Stimulated activated effector memory CD8-positive, alpha-beta T cell treated with anti-CD3 and anti-CD28 coated beads, Interleukin-12 subunit alpha, Interleukin-12 subunit beta, amount 100 ng/mL, for 72 hours (primary cell): ENCODE data around the gene INPP4A.

ENCODE experiments used
- ATAC-seq: fragments of 150-1000 bp; cut with Tn5 transposase; 2 replicates; pipeline ENCODE4 v1.10.0; 2021
- DNase-seq, 2 donors: peaks; one replicate each; pipeline ENCODE4 v3.0.0; 2021 to 2022; ENCODE audit warnings: low spot score in 2 of 2
- H3K27ac Mint-ChIP-seq: one replicate; pipeline ENCODE4 v1.8.0; 2022; ENCODE audit warnings: mild to moderate bottlenecking, mixed read lengths
- H3K36me3 Mint-ChIP-seq: one replicate; pipeline ENCODE4 v1.8.0; 2022; ENCODE audit warnings: mild to moderate bottlenecking, mixed read lengths
- H3K4me1 Mint-ChIP-seq: one replicate; pipeline ENCODE4 v1.8.0; 2022; ENCODE audit warnings: mixed read lengths
- H3K4me3 Mint-ChIP-seq: one replicate; pipeline ENCODE4 v1.8.0; 2022; ENCODE audit warnings: mild to moderate bottlenecking, mixed read lengths
- H3K9me3 Mint-ChIP-seq: one replicate; pipeline ENCODE4 v1.8.0; 2022; ENCODE audit warnings: mixed read lengths

The INPP4A gene

DNA sequence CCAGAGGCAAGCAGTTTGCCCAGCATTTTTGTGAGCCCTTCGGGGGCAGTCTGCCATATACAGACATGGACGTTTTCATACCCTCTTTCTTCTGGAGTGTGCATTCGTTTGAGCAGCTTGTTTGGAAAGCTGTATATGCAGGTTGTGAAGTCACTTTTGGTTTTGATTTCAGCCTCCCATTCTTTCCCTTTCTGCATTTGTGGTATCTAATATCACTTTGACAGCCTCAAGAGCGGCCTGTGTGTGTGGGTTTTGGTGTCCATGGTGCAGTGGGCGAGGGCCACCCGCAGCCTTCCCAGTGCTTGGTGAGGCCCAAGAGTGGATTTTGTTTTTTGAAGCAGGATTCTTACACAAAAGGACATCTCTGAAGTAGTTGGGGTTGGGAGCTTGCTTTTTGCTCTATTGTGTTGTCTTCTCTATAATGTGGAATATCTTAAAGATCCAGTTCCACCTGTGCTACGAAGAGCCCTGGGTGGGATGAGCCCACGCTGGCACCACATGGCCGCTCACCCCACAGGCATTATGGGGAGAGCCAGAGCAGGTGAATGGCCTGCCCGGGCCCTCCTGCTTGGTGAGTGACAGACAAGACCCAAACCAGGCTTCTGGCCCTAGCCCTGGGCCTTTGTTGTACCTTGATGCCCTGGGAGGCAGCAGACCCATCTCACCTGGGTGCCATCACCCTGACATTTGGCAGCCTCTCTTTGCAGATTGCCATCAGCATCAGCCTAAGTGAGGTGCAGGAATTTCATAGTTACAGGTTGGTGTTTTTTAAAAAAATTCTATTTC, 29.5 kb downstream of the INPP4A start:
- Mint-ChIP-seq H3K27ac (peak overlapping the region; percentile 94), H3K4me3 (peak overlapping the region; percentile 60), H3K4me1 (peaks cover 98% of the 10 kb centered on the region), H3K9me3 (no peaks in the 10 kb centered on the region), H3K36me3 (peaks cover 16% of the 10 kb centered on the region)
- no peak for ATAC-seq
- DNase-seq, result no peak

DNA sequence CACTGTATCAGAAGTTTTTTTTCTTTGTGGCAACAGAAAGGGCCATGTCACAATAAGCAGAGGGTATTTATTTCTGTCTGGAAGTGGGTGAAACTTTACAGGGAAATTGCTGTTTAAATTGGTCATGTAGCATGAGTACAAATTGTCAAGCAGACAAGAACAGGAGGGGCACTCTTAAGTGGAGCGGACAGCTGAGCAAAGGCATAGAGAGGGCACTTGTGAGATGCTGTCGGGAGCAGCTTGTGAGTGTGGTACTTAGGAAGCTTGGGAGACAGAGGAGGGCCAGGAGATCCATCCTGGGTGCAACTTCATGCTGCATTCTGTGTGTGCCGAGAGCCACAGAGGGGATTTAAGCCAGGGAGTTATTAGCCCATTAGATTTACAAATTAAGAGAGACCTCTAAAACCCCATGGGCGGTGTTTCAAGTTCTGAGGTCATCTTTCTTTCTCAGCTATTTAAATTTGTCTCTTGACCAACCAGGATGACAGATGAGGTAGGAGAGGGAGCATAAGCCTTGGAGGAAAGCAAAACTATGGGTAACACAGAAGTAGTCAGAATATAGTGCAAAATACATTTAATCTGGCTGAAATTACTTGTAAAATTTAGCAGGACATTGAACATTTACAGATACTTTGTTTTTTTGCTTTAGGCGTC, 30.4 kb downstream of the INPP4A start:
- Mint-ChIP-seq H3K36me3 (peaks cover 16% of the 10 kb centered on the region), H3K4me3 (no peak overlapping the region), H3K9me3 (no peaks in the 10 kb centered on the region), H3K4me1 (peaks cover 100% of the 10 kb centered on the region), H3K27ac (peak overlapping the region; percentile 83)
- no peak for ATAC-seq
- DNase-seq, result no peak

GRCh38 chr2:98476192-98476868, 31.7 kb downstream of the INPP4A start:
- H3K27ac Mint-ChIP-seq, result peak overlapping the region; percentile 83
- peaks cover 9% of the 10 kb centered on the region for H3K36me3 Mint-ChIP-seq
- peaks cover 100% of the 10 kb centered on the region for H3K4me1 Mint-ChIP-seq
- no peak for DNase-seq
- H3K9me3 Mint-ChIP-seq, result no peaks in the 10 kb centered on the region
- peak overlapping the region; percentile 17 for H3K4me3 Mint-ChIP-seq
- no peak for ATAC-seq

DNA sequence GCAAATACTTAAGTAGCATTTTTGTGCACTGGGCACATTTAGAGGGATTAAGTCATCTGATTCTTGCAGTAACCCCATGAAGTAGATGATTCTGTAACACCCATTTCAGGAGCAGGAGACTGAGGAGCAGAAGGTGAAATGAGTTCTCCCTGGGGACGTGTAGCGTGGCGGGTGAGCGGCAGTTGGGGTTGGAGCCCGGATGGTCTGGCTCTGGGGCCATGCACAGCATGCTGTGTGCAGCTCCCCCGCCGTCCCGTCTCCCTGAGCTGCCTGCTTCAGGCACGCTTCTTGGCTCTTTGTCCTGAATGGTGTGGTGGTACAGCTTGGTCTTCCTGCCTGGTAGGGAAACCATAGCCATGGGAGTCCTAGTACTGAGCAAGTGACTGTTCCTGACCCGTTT, 32.4 kb downstream of the INPP4A start:
- Mint-ChIP-seq H3K4me1 (peaks cover 99% of the 10 kb centered on the region), H3K4me3 (no peak overlapping the region), H3K9me3 (no peaks in the 10 kb centered on the region), H3K36me3 (peaks cover 9% of the 10 kb centered on the region), H3K27ac (peak overlapping the region; percentile 83)
- no peak for ATAC-seq
- DNase-seq, result no peak

DNA sequence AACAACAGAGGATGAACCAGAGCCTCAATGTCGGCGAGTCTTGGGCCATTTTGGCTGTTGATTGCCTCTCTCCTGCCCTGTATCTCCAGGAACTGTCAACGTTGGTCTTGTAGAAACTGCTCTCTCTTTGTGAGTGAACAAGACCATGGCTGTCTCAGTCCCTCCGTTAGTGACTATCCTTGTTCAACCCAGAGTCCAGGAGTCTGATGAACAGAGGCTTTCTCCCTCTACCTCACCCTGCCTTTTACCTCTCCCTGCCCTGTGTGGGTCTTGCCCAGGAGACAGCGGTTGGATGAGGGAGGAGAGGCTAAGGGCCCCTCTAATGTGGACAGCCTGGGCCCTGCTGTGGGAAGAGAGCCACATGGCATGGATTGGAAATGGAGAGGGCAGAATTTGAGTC, 32.8 kb downstream of the INPP4A start:
- peaks cover 99% of the 10 kb centered on the region for H3K4me1 Mint-ChIP-seq
- H3K9me3 Mint-ChIP-seq, result no peaks in the 10 kb centered on the region
- H3K27ac Mint-ChIP-seq, result peak overlapping the region; percentile 83
- H3K36me3 Mint-ChIP-seq, result peaks cover 9% of the 10 kb centered on the region
- ATAC-seq (no peak), DNase-seq (no peak)
- H3K4me3 Mint-ChIP-seq, result peak overlapping the region; percentile 41

DNA sequence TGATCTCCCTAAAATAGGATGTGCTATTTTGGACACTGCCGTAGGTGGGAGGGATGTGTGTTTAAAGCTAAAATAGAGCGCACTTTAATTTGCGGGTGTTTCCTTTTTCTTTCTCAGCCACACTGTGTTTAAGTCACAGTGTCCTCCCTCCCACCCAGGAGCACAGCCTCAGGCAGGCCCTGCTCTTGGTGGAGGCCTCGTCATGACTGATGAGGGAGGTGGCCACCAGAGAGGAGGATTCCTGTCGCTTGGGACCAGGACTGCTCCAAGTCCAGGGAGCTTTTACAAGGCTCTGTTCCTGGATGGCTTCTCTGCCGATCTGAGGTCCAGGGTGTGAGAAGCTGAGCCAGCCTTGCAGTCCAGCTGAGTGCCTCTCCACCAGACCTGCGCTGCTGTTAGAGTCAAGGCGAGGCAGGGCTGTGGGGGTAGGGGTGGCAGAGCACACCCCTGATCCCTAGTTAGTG, 33.5 kb downstream of the INPP4A start:
- H3K9me3 Mint-ChIP-seq, result no peaks in the 10 kb centered on the region
- peaks cover 3% of the 10 kb centered on the region for H3K36me3 Mint-ChIP-seq
- peak overlapping the region; percentile 60 for H3K4me3 Mint-ChIP-seq
- no peak for ATAC-seq
- no peak for DNase-seq
- peak overlapping the region; percentile 83 for H3K27ac Mint-ChIP-seq
- peaks cover 98% of the 10 kb centered on the region for H3K4me1 Mint-ChIP-seq

DNA sequence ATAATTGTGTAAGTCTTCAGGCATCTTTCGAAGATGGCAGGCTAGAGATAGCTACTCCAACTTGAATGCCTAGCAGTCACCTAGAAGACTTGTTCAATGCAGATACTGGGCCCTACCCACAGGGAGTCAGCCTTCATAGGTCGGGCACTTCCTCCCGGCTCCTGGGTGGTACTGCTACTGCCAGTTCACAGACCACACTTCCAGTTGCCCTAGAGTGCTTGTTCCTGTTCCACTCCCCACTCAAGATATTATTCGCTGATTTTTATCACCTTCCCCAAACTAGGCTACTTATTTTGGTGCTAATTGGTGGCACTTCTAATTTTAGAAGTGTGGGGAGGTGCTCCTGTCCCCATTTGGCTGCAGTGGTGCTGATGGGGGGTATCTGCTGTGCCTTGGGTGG, 34.2 kb downstream of the INPP4A start:
- H3K4me3 Mint-ChIP-seq, result peak overlapping the region; percentile 60
- DNase-seq (no peak), ATAC-seq (peak; percentile 22)
- no peaks in the 10 kb centered on the region for H3K36me3 Mint-ChIP-seq
- H3K27ac Mint-ChIP-seq, result peak overlapping the region; percentile 83
- H3K9me3 Mint-ChIP-seq, result no peaks in the 10 kb centered on the region
- H3K4me1 Mint-ChIP-seq, result peaks cover 98% of the 10 kb centered on the region

GRCh38 chr2:98479371-98479770, 34.7 kb downstream of the INPP4A start:
- no peak for ATAC-seq
- DNase-seq, result no peak
- peak overlapping the region; percentile 60 for H3K4me3 Mint-ChIP-seq

GRCh38 chr2:98479959-98480524, 35.4 kb downstream of the INPP4A start:
- Mint-ChIP-seq H3K9me3 (no peaks in the 10 kb centered on the region), H3K36me3 (no peaks in the 10 kb centered on the region), H3K4me3 (peak overlapping the region; percentile 60), H3K4me1 (peaks cover 98% of the 10 kb centered on the region), H3K27ac (peak overlapping the region; percentile 83)
- ATAC-seq (peak; percentile 70), DNase-seq (peak in 1 of 2 donors; percentile 66)

More at GRCh38 chr2:98479371-98479770, 34.7 kb downstream of the INPP4A start:
- H3K9me3 Mint-ChIP-seq, result no peaks in the 10 kb centered on the region
- H3K27ac Mint-ChIP-seq, result peak overlapping the region; percentile 83
- H3K36me3 Mint-ChIP-seq, result no peaks in the 10 kb centered on the region
- peaks cover 98% of the 10 kb centered on the region for H3K4me1 Mint-ChIP-seq

DNA sequence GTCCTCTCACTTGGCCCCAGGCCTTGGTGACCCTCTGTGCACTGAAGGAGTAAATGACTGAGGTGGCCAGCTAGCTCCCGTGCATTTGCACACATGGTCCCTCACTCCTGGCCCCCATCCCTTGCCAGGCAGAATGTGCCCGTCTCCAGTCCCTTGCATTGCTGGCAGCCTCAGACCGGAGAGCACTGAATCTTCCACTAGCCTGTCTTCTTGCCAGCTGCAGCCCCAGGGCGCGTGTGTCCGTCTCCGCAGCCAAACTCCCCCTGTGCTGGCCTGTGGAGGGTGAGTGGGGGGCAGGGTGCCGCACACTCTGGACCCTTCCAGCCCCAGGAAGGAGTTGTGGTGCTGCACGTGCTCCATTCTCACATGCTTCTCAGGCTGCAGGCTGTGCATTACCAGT, 35.9 kb downstream of the INPP4A start:
- H3K36me3 Mint-ChIP-seq, result no peaks in the 10 kb centered on the region
- peaks cover 98% of the 10 kb centered on the region for H3K4me1 Mint-ChIP-seq
- ATAC-seq, result no peak
- no peak for DNase-seq
- H3K4me3 Mint-ChIP-seq, result peak overlapping the region; percentile 60
- no peaks in the 10 kb centered on the region for H3K9me3 Mint-ChIP-seq
- H3K27ac Mint-ChIP-seq, result peak overlapping the region; percentile 83

DNA sequence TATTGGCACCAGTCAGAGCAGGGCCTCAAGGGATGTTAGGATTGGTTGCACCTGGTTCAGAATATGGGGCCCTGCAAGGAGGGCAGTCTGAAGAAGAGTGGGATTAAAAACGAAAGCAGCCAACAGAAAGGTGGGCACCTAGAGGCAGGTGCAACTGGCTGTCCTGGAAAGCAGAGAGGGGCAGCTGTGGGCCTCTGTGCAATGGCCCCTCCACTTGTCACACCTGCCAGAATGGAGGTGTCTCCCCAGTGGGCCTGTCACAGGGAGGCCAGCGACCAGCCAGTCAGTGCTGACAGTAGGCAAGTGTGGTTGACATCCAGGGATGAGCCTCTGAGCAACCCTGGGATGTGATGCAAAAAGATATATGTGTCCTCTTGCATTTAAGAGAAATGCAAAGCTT, 37.7 kb downstream of the INPP4A start:
- no peaks in the 10 kb centered on the region for H3K9me3 Mint-ChIP-seq
- H3K4me3 Mint-ChIP-seq, result peak overlapping the region; percentile 15
- peaks cover 98% of the 10 kb centered on the region for H3K4me1 Mint-ChIP-seq
- H3K36me3 Mint-ChIP-seq, result no peaks in the 10 kb centered on the region
- no peak for ATAC-seq
- DNase-seq, result no peak
- peak overlapping the region; percentile 83 for H3K27ac Mint-ChIP-seq

- Mint-ChIP-seq H3K4me3 (peak overlapping the region; percentile 36), H3K9me3 (no peaks in the 10 kb centered on the region), H3K27ac (peak overlapping the region; percentile 83), H3K36me3 (no peaks in the 10 kb centered on the region), H3K4me1 (peaks cover 98% of the 10 kb centered on the region)
- ATAC-seq (peak; percentile 67), DNase-seq (peak in 1 of 2 donors; percentile 70)
Measured at GRCh38 chr2:98483257-98483861, 38.7 kb downstream of the INPP4A start.

- ATAC-seq (no peak), DNase-seq (no peak)
- H3K4me1 Mint-ChIP-seq, result peaks cover 98% of the 10 kb centered on the region
- H3K27ac Mint-ChIP-seq, result peak overlapping the region; percentile 83
- peak overlapping the region; percentile 36 for H3K4me3 Mint-ChIP-seq
- H3K9me3 Mint-ChIP-seq, result no peaks in the 10 kb centered on the region
- no peaks in the 10 kb centered on the region for H3K36me3 Mint-ChIP-seq
Measured at GRCh38 chr2:98484121-98484557, 39.5 kb downstream of the INPP4A start.

- Mint-ChIP-seq H3K9me3 (no peaks in the 10 kb centered on the region), H3K36me3 (no peaks in the 10 kb centered on the region), H3K27ac (peak overlapping the region; percentile 83), H3K4me1 (peaks cover 98% of the 10 kb centered on the region), H3K4me3 (peak overlapping the region; percentile 36)
- ATAC-seq (no peak), DNase-seq (no peak)
Measured at GRCh38 chr2:98484652-98485452, 40.2 kb downstream of the INPP4A start.
